Measurements from ENCODE around the gene ZBTB49.

ZBTB49 gene

GRCh38 chr4:4302416-4302815, 12.4 kb downstream of the ZBTB49 start:
- in situ Hi-C loops (cut with HindIII; ENCODE audit: low pct_ligation_motif_present, low sequenced_read_pairs) = no loop called here
- H3K27ac ChIP-seq = no peak overlapping the region
- TF ChIP-seq CTCF (IDR thresholded peaks at IDR 0.05; ENCODE audit: low read depth, low read length, missing control alignments) = no peak
- DNase-seq = no peak
- H3K36me3 ChIP-seq (replicated peaks) = peaks cover 9% of the 10 kb centered on the region
- H3K4me3 ChIP-seq (ENCODE audit: low read depth, low read length) = no peak overlapping the region
- no peaks in the 10 kb centered on the region for H3K27me3 ChIP-seq (replicated peaks)

DNA sequence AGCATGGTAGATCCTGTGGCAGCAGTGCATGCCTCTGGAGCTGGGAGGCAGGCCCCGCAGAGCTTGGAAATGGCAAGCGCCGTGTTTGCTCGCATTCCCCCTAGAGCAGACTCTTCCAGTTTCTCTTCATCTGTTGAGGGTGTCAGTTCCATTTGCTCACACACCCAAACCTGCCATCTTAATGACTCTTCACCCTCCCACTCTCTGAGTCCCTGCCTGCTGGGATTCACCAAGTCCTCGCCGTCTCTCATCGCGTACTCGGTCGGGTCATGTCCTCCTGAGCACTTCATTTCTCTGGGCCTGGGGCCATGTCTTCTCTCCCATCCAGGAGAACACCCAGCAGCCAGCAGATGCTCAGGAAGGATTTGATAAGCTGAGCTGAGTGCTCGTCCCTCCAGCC, 16.9 kb downstream of the ZBTB49 start:
- H3K4me3 ChIP-seq (ENCODE audit: low read depth, low read length) = no peak overlapping the region
- in situ Hi-C loops (cut with HindIII; ENCODE audit: low pct_ligation_motif_present, low sequenced_read_pairs) = no loop called here
- TF ChIP-seq CTCF (IDR thresholded peaks at IDR 0.05; ENCODE audit: low read depth, low read length, missing control alignments) = no peak
- peaks cover 9% of the 10 kb centered on the region for H3K36me3 ChIP-seq (replicated peaks)
- no peaks in the 10 kb centered on the region for H3K27me3 ChIP-seq (replicated peaks)
- no peak overlapping the region for H3K27ac ChIP-seq
- no peak for DNase-seq

DNA sequence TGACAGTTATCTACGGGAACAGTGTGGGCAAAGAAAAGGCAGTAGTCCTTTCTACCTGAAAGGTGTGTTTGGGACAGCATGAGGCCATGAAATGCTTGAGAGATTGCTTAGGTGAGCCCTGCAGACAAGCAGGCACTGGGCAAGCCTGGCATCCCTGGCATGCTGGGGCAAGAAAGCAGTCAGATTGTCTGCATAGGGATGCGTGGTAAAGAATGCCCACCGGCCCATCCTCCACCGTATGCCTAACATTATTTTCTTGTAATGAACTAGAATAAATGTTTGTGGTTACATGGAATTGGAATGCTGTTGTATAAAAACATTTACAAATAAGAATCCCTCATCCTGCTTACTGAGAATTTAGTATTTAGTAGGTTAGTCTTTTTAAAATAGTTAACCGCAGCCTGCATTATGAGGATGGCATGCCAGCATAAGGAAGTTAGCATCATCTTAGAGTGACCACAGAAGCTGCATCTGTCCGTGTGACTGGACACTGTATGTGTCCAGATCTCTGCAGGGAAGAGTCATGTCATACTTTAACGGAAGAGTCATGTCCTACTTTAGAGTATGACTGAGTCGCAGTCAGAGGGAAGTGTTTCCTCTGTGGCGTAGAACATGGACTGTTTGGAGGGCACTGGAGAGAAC, 18.9 kb downstream of the ZBTB49 start:
- no peak for TF ChIP-seq CTCF (IDR thresholded peaks at IDR 0.05; ENCODE audit: low read depth, low read length, missing control alignments)
- H3K36me3 ChIP-seq (replicated peaks) = peaks cover 2% of the 10 kb centered on the region
- H3K4me3 ChIP-seq (ENCODE audit: low read depth, low read length) = no peak overlapping the region
- in situ Hi-C loops (cut with HindIII; ENCODE audit: low pct_ligation_motif_present, low sequenced_read_pairs) = no loop called here
- peak overlapping the region; percentile 8 for H3K27ac ChIP-seq
- peak; percentile 75 for DNase-seq
- no peaks in the 10 kb centered on the region for H3K27me3 ChIP-seq (replicated peaks)

- no peak for TF ChIP-seq CTCF (IDR thresholded peaks at IDR 0.05; ENCODE audit: low read depth, low read length, missing control alignments)
- peaks cover 7% of the 10 kb centered on the region for H3K36me3 ChIP-seq (replicated peaks)
- in situ Hi-C loops (cut with HindIII; ENCODE audit: low pct_ligation_motif_present, low sequenced_read_pairs) = no loop called here
- DNase-seq = no peak
- no peak overlapping the region for H3K4me3 ChIP-seq (ENCODE audit: low read depth, low read length)
- no peak overlapping the region for H3K27ac ChIP-seq
- no peaks in the 10 kb centered on the region for H3K27me3 ChIP-seq (replicated peaks)
These were observed 21.1 kb downstream of the ZBTB49 start for GRCh38 chr4:4311193-4311592.

DNA sequence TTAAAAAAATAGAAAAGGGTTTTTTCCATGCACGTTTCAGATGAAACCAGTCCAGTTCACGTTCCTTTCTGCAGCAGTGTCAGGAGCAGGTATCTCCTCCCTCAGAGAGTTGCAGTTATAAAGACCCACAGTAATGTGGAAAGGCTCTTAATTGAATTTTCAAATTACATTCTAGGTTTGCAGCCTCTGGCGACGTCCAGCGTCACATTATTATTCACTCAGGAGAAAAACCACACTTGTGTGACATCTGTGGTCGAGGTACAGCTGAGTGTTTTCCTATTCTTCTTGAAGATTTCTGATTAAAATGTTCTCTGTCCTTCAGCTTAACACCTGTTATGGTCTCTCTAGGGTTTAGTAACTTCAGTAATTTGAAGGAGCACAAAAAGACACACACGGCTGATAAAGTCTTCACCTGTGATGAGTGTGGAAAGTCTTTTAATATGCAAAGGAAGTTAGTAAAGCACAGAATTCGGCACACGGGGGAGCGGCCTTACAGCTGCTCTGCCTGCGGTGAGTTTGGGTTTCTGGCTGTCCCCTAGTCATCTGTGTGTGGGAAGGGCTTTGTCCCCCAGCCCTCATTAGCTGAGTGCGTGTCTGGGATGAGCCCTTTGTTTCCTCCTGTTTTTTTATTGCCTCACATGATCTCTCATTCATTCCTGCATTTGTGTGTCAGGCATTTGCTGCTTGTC, 25.6 kb downstream of the ZBTB49 start:
- in situ Hi-C loops (cut with HindIII; ENCODE audit: low pct_ligation_motif_present, low sequenced_read_pairs) = no loop called here
- no peak for TF ChIP-seq CTCF (IDR thresholded peaks at IDR 0.05; ENCODE audit: low read depth, low read length, missing control alignments)
- Histone ChIP-seq H3K27ac (no peak overlapping the region), H3K27me3 (replicated peaks) (no peaks in the 10 kb centered on the region), H3K4me3 (ENCODE audit: low read depth, low read length) (no peak overlapping the region), H3K36me3 (replicated peaks) (peaks cover 7% of the 10 kb centered on the region)
- DNase-seq = no peak

DNA sequence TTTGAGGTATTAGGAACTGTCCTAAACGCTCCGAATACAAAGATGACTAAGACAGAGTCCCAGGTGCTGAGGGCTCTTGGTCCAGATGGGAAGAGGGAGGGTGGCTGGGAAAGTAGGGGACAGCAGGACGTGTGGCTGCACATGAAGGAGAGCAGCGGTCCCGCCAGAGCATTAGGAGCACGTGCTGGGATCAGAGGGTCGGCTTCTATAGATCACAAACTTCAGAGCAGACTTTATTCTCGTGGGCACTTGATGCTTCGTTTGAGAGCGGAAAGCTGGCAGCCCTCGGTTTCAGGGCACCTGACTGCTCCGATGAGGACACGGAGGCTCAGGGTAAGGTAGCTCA, 26.1 kb downstream of the ZBTB49 start:
- H3K27ac ChIP-seq = no peak overlapping the region
- H3K4me3 ChIP-seq (ENCODE audit: low read depth, low read length) = no peak overlapping the region
- peaks cover 11% of the 10 kb centered on the region for H3K36me3 ChIP-seq (replicated peaks)
- TF ChIP-seq CTCF (IDR thresholded peaks at IDR 0.05; ENCODE audit: low read depth, low read length, missing control alignments) = no peak
- H3K27me3 ChIP-seq (replicated peaks) = no peaks in the 10 kb centered on the region
- no peak for DNase-seq
- in situ Hi-C loops (cut with HindIII; ENCODE audit: low pct_ligation_motif_present, low sequenced_read_pairs) = no loop called here

Measured in brain microvascular endothelial cell (primary cell).